Esophagus squamous epithelium (tissue), 4 donors: ENCODE data around the gene RNF207.

Experiments used
- POLR2A ChIP-seq, 4 donors: fragments of 450-650 bp; IDR thresholded peaks; one replicate each; pipeline ENCODE4 v1.6.1; 2017; ENCODE audit warnings: antibody characterized with exemption in 4 of 4, mild to moderate bottlenecking in 4 of 4, moderate library complexity in 3 of 4
- TF ChIP-seq, protein P1 (sequence below), 6 experiments: fragments of 450-650 bp in 4 of 6; fragments of 200-600 bp in 2 of 6; sonication (generic) in 2 of 6; IDR thresholded peaks; one replicate each; pipeline ENCODE4 v1.5.1; 2016 to 2019; ENCODE audit warnings: antibody characterized with exemption in 6 of 6, mild to moderate bottlenecking in 4 of 6, moderate library complexity in 4 of 6

- TF ChIP-seq, protein P1, sequence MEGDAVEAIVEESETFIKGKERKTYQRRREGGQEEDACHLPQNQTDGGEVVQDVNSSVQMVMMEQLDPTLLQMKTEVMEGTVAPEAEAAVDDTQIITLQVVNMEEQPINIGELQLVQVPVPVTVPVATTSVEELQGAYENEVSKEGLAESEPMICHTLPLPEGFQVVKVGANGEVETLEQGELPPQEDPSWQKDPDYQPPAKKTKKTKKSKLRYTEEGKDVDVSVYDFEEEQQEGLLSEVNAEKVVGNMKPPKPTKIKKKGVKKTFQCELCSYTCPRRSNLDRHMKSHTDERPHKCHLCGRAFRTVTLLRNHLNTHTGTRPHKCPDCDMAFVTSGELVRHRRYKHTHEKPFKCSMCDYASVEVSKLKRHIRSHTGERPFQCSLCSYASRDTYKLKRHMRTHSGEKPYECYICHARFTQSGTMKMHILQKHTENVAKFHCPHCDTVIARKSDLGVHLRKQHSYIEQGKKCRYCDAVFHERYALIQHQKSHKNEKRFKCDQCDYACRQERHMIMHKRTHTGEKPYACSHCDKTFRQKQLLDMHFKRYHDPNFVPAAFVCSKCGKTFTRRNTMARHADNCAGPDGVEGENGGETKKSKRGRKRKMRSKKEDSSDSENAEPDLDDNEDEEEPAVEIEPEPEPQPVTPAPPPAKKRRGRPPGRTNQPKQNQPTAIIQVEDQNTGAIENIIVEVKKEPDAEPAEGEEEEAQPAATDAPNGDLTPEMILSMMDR (IDR thresholded peaks at IDR 0.05), result no peak
- no peak for TF ChIP-seq POLR2A (IDR thresholded peaks at IDR 0.05)
Measured at GRCh38 chr1:6166221-6166620, 39.7 kb upstream of the RNF207 start.
